Stimulated activated naive CD4-positive, alpha-beta T cell (primary cell): ENCODE measurements around the gene MYL7.
"Not testable (repeated sequence)": the region's sequence is repeated elsewhere in the genome, so short reads cannot be mapped to it uniquely, and the experiment has no call there.

Experiments
- DNase-seq, 6 experiments: peaks; one replicate each; lab custom pipeline; 2025; lab: John Stamatoyannopoulos, UW

Gene MYL7, protein sequence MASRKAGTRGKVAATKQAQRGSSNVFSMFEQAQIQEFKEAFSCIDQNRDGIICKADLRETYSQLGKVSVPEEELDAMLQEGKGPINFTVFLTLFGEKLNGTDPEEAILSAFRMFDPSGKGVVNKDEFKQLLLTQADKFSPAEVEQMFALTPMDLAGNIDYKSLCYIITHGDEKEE

DNA sequence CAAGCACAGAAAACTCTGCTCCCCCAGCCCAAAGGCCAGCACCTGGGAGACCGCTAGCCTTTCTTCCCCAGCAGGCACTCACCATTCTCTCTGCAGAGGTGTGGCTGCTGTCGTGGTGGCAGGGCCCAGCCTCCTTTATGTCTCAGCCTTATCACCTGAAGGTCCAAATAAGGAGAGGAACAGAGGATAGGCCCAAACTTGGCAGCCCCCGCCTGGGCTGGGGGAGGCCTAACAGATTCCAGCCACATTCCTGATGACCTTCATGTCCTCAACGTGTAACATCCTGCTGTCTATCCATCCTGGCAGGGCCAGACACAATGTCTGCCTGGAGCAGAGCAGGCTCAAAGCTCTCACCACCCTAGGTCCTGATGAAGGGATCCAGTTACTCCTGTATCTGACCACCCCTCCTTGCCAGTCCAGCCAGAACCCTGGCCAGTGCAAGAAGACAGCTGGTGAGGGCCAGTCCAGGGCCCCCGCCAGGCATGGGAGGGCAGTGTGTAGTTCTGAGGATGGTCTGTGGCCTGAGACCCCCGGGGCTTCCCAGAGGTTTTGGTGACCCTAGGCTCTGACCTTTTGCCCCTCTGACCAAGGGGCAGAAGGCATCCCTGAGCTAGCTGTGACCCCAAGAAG lies at the start of gene MYL7:
Gene MYL7, minus strand, starts transcription at position 112 of the 630 bp plus-strand sequence. Its CDS starts 27 bp downstream, at position 85.
- DNase-seq, result no peak

DNA sequence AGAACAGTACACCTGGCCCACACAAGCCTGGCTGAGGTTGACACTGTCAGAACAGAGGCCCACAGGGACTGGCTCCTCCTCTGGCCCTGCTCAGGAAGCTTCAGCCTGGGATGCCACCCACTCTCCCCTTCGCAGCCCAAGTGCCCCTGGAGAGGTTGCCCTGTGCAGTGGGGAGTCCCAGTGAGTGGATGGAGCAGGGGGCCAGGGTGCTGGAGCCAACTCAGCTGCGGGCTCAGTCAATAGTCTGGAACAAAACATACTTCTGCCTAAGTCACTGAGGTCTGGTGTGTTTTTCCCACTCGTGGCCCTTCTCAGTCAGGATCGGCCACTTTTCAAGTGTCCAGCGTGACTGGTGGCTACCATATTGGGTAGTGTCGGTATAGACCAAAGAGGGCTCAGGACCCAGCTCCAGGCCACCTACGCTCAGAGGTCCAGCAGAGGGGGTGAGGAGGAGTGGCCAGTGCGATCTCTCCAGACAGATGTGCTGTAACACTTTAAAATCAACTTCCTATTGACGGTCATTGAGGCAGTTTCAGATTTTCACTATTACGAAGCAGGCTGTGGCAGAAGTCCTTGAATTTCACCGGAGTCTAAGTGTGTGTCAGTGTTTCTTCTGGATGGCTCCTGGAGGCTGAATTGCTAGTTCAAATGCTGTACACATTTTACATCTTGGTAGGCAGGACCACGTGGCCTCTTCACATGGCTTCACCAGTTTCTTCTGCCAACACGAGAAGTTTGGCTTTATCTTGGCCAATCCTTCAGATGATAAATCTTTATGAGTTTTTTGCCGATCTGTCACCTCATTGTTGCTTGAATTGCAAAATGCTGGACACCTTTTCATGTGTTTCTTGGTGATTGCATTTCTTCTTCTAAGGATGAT lies 49.1 kb upstream of the MYL7 start:
- DNase-seq, result no peak

DNA sequence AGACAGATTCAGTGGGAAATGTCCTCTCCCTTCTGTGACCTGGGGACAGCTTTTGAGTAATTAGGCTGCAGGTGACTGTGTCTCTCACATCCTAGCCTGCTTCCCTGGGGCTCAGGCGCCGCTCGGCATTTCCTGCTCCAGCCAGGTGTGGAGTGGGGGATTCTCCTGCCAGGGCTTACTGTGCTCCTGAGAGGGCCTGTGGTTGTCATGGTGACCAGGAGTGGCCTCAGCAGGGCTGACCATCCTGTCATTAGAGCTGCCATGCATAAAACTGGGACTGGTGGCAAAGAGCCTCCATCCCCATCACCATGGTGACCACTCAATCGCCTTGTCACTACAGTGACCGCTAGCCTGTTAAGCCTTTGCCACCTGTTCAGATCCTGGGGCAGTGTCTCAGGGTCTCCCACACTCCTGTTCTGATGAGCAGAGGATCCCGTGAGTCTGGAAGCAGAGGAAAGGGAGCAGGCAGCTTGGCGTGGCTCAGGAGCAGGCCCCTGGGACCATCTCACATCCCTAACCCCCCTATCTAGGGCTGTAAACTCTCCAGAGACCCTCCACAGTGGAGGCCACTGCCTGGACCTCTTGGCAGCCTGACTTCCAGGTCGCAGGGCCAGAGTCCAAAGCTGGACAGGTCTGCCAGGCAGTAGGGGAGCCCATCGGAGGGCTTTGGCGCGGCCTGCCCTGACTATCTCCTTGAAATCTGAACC lies 48.3 kb upstream of the MYL7 start, which contains the start of gene GCK:
Gene GCK, minus strand, starts transcription at position 154 of the 707 bp plus-strand sequence. CDS start 486 bp downstream, outside the sequence.
- no peak for DNase-seq

- DNase-seq, result no peak
Measured at GRCh38 chr7:44188480-44189225, 47.5 kb upstream of the MYL7 start.

- DNase-seq, result no peak
Measured at GRCh38 chr7:44187636-44188416, 46.7 kb upstream of the MYL7 start.

DNA sequence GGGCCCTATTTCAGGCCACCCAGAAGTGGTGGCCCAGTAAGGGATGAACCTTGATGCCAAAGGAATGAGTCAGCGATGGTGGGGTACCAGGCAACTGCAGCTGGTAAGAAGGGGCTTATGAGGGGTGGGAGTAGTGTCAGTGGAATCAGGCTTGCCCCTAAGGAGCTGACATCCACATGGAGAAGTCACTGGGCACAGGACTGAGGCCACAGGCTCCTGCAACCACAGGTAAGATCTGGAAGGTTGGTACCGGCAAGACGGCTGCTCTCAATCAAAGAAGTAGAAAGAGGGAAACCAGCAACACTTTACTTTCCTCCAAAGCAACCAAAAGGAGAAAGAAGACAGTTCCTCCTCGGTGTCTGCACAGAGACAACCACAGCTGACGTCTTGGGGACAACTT lies 45.6 kb upstream of the MYL7 start:
- no peak for DNase-seq

DNA sequence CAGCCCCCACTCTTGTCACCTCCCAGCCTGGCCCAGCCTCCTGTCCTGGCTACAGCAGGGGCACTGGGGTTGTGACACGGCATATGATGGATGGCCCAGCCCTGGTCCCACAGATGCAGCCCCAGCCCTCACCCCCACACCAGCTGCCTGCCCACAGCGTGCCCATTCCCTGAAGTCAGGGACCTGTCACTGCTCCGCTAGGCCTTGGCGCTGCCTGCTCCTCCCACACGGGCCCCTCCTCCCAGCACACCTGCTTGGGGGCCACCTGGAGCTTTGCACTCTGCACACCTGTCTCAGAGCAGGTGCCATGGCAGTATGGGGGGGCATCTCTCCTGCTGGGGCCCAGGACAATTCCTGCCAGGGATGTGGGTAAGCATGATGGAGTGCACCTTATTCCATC lies 44.6 kb upstream of the MYL7 start:
- DNase-seq, result no peak

DNA sequence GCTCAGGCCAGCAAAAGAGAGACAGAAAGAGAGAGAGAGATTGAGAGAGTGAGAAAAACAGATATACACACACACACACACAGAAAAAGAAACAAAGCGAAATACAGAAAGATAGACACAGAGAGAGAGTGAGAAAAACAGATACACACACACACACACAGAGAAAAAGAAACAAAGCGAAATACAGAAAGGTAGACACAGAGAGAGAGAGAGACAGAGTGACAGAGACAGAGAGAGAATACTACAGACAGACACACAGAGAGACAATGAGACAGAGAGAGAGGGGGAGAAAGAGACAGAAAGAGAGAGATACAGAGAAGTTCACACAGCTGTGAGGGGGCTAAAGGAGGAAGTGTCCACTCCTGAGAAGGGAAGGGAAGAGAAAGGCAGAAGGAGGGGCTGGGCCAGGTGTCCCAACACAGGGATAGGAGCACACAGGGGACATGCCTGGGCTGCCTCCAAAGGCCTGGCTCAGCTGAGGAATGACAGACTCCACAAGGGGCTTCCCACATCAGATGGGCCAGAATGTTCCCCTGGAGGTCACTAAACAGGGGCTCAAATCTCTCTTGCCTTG lies 43.8 kb upstream of the MYL7 start:
- no peak for DNase-seq

DNA sequence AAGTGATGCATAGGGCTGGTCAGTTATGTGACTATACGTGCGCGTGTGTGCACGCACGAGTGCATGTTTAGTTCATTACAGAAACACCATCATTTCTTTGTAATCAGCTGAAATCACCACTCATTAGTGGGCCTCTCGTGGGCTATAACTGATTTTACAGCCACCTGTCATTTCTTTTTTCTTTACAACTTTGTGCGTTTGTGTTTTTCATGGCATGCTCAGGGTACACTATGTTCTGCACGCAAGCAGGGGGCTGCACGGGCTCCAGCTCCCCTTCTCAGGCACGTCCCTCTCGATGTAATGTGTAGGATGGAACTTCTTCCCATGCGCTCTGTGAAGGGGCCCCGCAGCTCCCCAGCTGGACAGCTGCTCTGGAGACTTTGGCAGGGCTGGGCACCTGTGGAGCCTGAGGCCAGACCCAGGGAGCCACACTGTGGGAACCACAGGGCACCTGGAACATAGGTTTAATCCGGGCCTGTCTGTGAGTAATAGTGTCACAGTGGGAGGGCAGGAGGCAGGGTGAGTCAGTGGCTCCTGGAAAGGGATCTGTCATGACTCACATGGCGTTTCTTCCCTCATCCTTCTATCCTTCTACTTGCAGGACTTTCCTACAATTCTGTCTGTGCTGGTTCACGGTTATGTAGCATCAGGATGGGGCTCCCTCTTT lies 43.2 kb upstream of the MYL7 start:
- no peak for DNase-seq

GRCh38 chr7:44183386-44183785 lies 42.3 kb upstream of the MYL7 start:
- DNase-seq, result no peak

- DNase-seq, result no peak
Measured at GRCh38 chr7:44182827-44183226, 41.7 kb upstream of the MYL7 start.

DNA sequence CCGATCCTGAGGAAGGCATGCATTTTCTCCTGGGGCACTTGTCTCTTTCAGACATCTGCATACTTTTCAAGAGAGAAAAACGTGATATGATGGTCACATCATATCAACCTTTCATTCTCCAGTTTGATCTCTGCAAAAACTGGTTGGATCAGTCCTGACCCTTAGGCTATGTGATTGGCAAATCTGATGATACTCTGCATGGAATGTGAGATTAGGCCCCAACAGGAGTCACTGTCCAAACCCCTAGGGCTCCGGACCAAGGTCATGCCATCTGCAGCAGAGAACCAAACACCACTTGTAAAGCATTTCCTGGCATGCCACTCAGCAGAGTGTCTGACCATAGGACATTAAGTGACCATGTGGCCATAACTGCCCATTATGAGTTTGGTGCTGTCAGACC lies 39.5 kb upstream of the MYL7 start:
- no peak for DNase-seq

DNA sequence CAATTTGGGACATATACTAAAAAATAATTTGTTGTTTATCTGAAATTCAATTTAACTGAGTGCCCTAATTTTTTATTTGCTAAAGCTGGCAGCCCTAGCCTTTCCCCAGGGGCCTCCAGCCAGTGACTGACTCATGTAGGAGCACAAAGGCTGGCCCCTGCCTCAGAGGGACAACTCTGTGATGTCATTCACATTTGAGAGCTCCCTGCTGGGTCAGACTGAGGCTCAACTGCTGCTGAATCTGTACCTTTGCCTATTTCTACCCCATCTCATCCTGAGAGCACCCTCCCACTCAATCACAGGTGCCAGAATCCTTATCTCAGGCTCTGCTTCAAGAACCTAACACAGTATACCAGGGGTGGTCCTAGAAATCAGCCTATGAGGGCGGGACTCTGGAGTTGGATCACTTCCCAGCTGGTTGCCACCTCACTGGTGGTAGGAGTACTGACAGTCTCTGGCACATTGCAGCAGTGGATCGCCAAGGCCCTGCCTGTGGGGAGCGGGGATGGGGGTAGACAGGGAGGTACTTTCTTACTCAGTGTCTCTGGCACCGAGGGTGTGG lies 36.5 kb upstream of the MYL7 start:
- no peak for DNase-seq

DNA sequence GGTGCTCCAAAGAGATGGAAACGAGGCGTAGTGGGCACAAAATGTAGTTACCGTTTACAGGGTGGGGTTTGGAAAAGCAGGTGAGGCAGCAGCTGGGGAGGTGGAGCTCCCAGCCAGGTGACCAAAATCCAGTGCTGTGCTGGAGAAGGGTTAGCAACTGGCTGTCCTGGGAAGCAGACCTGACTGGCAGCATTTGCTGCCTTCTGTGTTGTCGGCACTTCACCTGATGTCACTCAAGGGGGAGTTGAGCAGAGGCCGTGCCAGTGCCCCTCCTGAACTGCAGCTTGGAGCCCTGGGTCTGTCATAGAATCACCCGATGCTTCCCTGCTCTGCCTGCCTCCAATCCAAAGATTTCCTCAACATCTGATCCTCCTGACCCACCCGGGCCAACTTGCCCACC lies 35.4 kb upstream of the MYL7 start:
- no peak for DNase-seq

DNA sequence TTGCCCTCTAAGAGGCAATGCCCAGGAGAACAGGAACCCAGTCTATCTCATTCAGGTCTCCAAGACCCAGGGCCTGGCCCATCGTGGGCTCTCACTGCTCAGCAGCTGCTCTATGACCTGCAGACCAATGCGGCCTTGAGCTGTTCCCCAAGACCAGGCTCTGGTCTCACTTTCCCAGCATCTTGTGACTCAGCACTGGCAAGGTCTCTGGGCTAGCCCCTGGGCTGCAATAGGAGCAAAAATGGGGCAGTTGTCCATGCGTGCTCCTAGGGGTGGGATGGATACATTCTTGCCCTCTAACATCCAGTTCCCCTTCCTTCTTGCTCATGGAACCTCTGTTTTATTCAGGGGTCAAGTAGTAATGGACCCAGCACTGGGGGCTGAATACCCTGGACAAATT lies 34.6 kb upstream of the MYL7 start:
- DNase-seq, result no peak

GRCh38 chr7:44174694-44174948 lies 33.5 kb upstream of the MYL7 start:
- DNase-seq, result not testable (repeated sequence)

GRCh38 chr7:44173911-44174693 lies 33.0 kb upstream of the MYL7 start:
- DNase-seq, result no peak

DNA sequence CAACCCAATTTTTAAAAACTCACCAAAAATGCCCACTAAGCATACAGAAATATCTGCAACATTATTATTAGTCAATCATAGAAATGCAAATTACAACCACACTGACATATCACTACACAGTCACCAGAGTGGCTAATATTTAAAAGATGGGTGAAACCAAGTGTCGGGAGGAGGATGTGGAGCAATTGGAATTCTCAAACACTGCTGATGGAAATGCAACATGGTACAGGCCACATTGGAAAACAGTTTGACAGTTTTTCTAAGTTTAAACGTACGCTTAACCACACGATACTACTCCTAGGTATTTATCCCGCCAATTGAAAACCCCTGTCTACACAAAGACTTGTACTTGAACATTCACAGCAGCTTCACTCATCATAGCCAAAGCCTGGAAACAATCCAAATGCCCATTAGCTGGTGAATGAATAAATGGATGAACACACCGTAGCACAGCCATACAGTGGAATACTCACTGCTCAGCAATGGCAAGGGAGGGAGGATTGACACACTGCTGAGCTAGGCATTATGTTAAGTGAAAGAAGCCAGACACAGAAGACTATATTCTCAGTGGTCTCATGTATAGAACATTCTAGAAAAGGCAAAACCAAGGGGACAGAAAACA lies 31.8 kb upstream of the MYL7 start:
- DNase-seq, result no peak

DNA sequence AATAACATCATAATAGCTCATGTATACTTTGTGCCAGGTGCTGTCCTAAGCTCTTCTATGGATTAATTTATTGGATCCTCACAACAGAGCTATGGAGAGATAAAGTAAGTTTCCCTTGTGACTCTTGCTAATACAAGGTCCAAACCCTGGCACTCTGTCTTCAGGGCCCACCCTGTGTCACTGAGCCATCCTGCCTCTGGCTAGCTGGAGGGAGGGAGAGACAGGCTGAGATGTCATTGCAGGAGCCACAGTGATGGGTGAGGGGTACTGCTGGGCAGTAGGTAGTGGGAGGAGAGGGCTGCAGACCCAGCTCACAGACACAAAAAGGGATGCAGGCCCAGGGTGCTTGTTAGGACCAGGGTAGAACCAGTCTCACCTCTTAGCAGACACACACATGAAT lies 31.2 kb upstream of the MYL7 start:
- DNase-seq, result no peak
